ENCODE measurements around the gene SYNDIG1.

The SYNDIG1 gene

GRCh38 chr20:24585796-24586522, 116.5 kb downstream of the SYNDIG1 start:
- no peak overlapping the region for H3K4me3 ChIP-seq (replicated peaks; ENCODE audit: low read depth, low read length)
- no peak for DNase-seq (ENCODE audit: low read depth)
- TF ChIP-seq, protein P1, sequence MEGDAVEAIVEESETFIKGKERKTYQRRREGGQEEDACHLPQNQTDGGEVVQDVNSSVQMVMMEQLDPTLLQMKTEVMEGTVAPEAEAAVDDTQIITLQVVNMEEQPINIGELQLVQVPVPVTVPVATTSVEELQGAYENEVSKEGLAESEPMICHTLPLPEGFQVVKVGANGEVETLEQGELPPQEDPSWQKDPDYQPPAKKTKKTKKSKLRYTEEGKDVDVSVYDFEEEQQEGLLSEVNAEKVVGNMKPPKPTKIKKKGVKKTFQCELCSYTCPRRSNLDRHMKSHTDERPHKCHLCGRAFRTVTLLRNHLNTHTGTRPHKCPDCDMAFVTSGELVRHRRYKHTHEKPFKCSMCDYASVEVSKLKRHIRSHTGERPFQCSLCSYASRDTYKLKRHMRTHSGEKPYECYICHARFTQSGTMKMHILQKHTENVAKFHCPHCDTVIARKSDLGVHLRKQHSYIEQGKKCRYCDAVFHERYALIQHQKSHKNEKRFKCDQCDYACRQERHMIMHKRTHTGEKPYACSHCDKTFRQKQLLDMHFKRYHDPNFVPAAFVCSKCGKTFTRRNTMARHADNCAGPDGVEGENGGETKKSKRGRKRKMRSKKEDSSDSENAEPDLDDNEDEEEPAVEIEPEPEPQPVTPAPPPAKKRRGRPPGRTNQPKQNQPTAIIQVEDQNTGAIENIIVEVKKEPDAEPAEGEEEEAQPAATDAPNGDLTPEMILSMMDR (IDR thresholded peaks at IDR 0.05; ENCODE audit: low read length, missing control alignments): no peak

GRCh38 chr20:24586523-24586840, 117.1 kb downstream of the SYNDIG1 start:
- no peak for DNase-seq (ENCODE audit: low read depth)
- H3K4me3 ChIP-seq (replicated peaks; ENCODE audit: low read depth, low read length): no peak overlapping the region
- TF ChIP-seq, protein P1 (IDR thresholded peaks at IDR 0.05; ENCODE audit: low read length, missing control alignments): no peak

DNA sequence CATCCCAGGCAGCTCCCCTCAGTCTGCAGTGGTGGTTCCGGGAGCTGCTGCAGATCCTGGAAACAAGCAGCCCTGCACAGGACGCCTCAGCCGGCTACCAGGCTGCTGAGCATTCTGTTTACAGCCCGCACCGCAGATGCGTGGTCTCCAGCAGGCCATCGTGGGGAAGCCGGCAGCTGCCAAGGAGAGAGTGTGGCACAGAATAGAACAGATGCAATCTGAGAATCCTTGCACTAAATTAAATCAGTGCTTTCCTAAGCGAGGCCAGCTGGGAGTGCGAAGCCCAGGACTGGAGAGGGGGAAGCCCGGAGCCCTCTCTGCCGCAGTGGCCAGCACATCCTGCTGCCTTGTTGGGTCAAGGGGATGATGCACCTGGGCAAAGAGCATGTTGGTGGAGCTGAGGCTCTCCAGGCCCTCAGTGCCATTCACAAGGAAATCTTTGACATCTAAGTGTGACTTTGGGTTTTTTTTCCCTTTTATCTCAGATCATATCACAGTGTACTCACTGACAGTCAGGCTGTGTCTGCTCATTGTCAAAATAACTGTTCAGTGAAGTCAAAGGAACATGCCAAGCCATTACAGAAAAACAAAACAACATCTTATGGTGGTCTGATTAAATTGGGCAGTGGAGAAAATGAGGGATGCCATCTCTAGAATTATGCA, 118.1 kb downstream of the SYNDIG1 start:
- no peak overlapping the region for H3K4me3 ChIP-seq (replicated peaks; ENCODE audit: low read depth, low read length)
- DNase-seq (ENCODE audit: low read depth): no peak
- TF ChIP-seq, protein P1 (IDR thresholded peaks at IDR 0.05; ENCODE audit: low read length, missing control alignments): no peak

DNA sequence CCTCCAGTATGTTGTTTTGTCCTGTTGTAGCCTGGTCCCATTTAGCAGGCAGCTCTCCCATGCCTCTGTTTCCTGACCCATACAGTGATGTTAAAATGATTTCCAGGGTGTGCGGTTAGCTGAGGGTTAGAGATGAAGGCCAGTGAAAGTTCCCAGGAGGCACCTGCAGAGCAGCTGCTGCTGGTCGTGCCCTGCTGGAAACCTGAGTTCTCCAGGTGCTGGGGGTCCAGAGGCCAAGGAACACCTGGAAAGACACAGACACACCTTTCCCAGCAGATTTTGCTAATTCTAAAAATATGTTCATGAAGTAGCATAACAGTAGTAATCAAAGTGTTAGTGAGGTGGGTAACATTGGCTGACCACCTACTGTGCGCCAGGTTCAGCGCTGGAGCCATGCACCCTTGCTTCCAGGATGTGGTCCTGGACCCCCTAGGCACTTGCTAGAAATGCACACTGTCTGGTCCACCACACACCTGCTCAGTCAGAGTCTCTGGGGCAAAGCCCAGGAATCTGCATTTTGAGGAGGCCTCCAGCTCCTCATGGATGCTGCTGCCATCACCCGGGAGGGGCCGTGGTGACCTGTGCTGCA, 118.7 kb downstream of the SYNDIG1 start:
- H3K4me3 ChIP-seq (replicated peaks; ENCODE audit: low read depth, low read length): no peak overlapping the region
- TF ChIP-seq, protein P1 (IDR thresholded peaks at IDR 0.05; ENCODE audit: low read length, missing control alignments): no peak
- no peak for DNase-seq (ENCODE audit: low read depth)

DNA sequence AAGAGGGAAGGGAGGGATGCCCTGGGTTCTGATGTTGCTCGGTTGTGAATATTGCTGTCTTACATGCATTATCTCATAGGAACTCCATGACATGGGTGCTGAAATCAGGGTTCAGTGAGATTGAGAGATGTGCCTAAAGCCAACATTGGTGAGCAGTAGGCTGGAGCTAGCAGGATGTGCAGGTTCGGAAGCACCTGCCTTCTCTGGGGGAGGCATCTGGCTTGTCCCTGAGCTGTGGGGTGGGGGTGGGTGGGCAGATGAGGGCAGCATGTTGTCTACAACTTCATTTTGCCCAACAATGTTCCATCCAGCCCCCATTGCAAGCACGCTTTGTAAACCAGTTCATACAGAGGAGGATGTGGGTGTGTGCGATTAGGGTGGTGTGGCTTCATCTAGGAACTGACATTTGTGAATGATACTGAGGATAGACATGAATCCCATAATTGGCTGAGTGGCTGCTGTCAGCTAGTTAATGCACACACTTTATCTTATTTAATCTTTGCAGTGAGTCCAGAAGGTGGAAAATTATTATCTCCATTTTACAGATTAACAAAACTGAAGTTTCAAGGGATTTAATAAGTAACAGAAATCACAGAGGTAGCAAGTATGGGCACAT, 119.4 kb downstream of the SYNDIG1 start:
- TF ChIP-seq, protein P1 (IDR thresholded peaks at IDR 0.05; ENCODE audit: low read length, missing control alignments): no peak
- no peak for DNase-seq (ENCODE audit: low read depth)
- no peak overlapping the region for H3K4me3 ChIP-seq (replicated peaks; ENCODE audit: low read depth, low read length)

DNA sequence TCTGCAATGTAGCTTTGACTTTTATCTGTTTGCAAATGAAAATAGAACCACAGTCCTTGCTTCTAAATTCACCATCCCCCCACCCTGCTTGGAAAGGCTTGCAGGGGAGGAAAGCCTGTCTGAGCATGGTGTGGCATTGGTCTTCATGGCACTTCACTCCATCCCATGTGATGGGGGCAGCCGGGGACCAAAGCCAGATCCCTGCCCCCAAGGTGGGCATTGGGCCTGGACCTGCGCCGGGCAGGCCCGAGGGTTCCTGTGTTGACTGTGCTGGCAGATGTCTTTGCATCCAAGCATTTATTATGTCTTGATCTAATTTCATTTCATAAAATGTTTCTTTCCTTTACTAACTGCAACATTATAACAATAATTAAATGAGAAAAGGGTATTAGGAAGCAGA, 120.0 kb downstream of the SYNDIG1 start:
- TF ChIP-seq, protein P1 (IDR thresholded peaks at IDR 0.05; ENCODE audit: low read length, missing control alignments): no peak

More for the DNA sequence above, 120.0 kb downstream of the SYNDIG1 start:
- H3K4me3 ChIP-seq (replicated peaks; ENCODE audit: low read depth, low read length): no peak overlapping the region
- no peak for DNase-seq (ENCODE audit: low read depth)
